Astrocyte (in vitro differentiated cells and primary cell): Measurements from ENCODE around the gene CSRP2. TPM values are rescaled to one million over a fixed set of nuclear protein-coding genes. Genes with fewer than 3 reads are reported as not detected.
A peak's percentile ranks its signal among the peaks of the same experiment; 100 is the strongest.

Source experiments
- DNase-seq: peaks from one replicate; pipeline ENCODE4 v3.0.0-alpha.2; 2010; ENCODE audit warnings: low read depth
- FAIRE-seq: peaks from 2 replicates; lab custom pipeline; 2011; peaks lifted over from hg19 to GRCh38; lab: Jason Lieb, UNC
- H2AFZ ChIP-seq: 2 replicates; pipeline ENCODE4 v1.6.0; 2012; ENCODE audit warnings: low read depth, low read length, inconsistent platforms
- H3K27ac ChIP-seq: 2 replicates; pipeline ENCODE4 v1.5.1; 2011; ENCODE audit warnings: low read depth, low read length, inconsistent platforms
- H3K27me3 ChIP-seq: 2 replicates; pipeline ENCODE4 v1.6.0; 2011; ENCODE audit warnings: low read length, inconsistent platforms; ENCODE audit not compliant: insufficient read depth
- H3K36me3 ChIP-seq: 2 replicates; pipeline ENCODE4 v1.5.1; 2011; ENCODE audit warnings: low read length, inconsistent platforms; ENCODE audit not compliant: insufficient read depth
- H3K4me1 ChIP-seq: 2 replicates; pipeline ENCODE4 v1.5.1; 2011; ENCODE audit warnings: low read length, inconsistent platforms; ENCODE audit not compliant: insufficient read depth
- H3K4me2 ChIP-seq: 2 replicates; pipeline ENCODE4 v1.6.0; 2012; ENCODE audit warnings: low read length, inconsistent platforms
- H3K4me3 ChIP-seq: 2 replicates; pipeline ENCODE4 v1.5.1; 2011; ENCODE audit warnings: low read depth, mild to moderate bottlenecking, low read length, inconsistent platforms; ENCODE audit not compliant: insufficient read depth
- H3K79me2 ChIP-seq: 2 replicates; pipeline ENCODE4 v1.6.0; 2012; ENCODE audit warnings: mild to moderate bottlenecking, low read length, inconsistent platforms; ENCODE audit not compliant: insufficient read depth
- H3K9ac ChIP-seq: 2 replicates; pipeline ENCODE4 v1.6.0; 2012; ENCODE audit warnings: mild to moderate bottlenecking, low read length, inconsistent platforms
- H3K9me3 ChIP-seq: 2 replicates; pipeline ENCODE4 v1.5.1; 2012; ENCODE audit warnings: low read depth, mild to moderate bottlenecking, low read length, inconsistent platforms; ENCODE audit not compliant: insufficient read depth
- H4K20me1 ChIP-seq: 2 replicates; pipeline ENCODE4 v1.6.0; 2012; ENCODE audit warnings: low read length, inconsistent platforms; ENCODE audit not compliant: insufficient read depth
- H3K27ac Mint-ChIP-seq: one replicate; pipeline ENCODE4 v1.8.0; 2021; ENCODE audit warnings: mild to moderate bottlenecking, mixed read lengths; ENCODE audit not compliant: unreplicated experiment
- H3K27me3 Mint-ChIP-seq: one replicate; pipeline ENCODE4 v1.8.0; 2021; ENCODE audit warnings: low read depth, mixed read lengths; ENCODE audit not compliant: unreplicated experiment
- H3K36me3 Mint-ChIP-seq: one replicate; pipeline ENCODE4 v1.8.0; 2021; ENCODE audit warnings: low read depth, mixed read lengths; ENCODE audit not compliant: unreplicated experiment
- H3K4me1 Mint-ChIP-seq: one replicate; pipeline ENCODE4 v1.8.0; 2021; ENCODE audit warnings: low read depth, mixed read lengths; ENCODE audit not compliant: unreplicated experiment
- H3K4me3 Mint-ChIP-seq: one replicate; pipeline ENCODE4 v1.8.0; 2021; ENCODE audit warnings: mild to moderate bottlenecking, moderate library complexity, mixed read lengths; ENCODE audit not compliant: unreplicated experiment
- H3K9me3 Mint-ChIP-seq: one replicate; pipeline ENCODE4 v1.8.0; 2021; ENCODE audit warnings: mild to moderate bottlenecking, mixed read lengths; ENCODE audit not compliant: unreplicated experiment
- CTCF ChIP-seq: IDR thresholded peaks from 2 replicates; pipeline ENCODE4 v1.5.1; 2011; ENCODE audit warnings: low read depth, mild to moderate bottlenecking, inconsistent platforms, low read length, moderate library complexity; ENCODE audit not compliant: insufficient read depth
- EZH2 ChIP-seq: IDR thresholded peaks from 2 replicates; pipeline ENCODE4 v1.6.1; 2012; ENCODE audit warnings: mild to moderate bottlenecking, low read length, inconsistent platforms; ENCODE audit not compliant: insufficient read depth
- total RNA-seq: library from RNA; stranded (reverse); gene quantifications from 2 replicates; pipeline ENCODE4 v1.2.1, GENCODE V29; 2021

Gene CSRP2
- total RNA-seq, 1 donor from 2014 or later, result 265 TPM

GRCh38 chr12:76813972-76814371, 64.8 kb downstream of the CSRP2 start:
- Mint-ChIP-seq H3K9me3 (no peaks in the 10 kb centered on the region), H3K4me3 (no peak overlapping the region), H3K27me3 (no peaks in the 10 kb centered on the region), H3K27ac (no peak overlapping the region), H3K4me1 (peaks cover 6% of the 10 kb centered on the region), H3K36me3 (peaks cover 10% of the 10 kb centered on the region)
- no peaks in the 10 kb centered on the region for H3K79me2 ChIP-seq
- H3K27me3 ChIP-seq, result no peaks in the 10 kb centered on the region
- no peak for TF ChIP-seq CTCF
- FAIRE-seq (no peak), DNase-seq (no peak)
- no peak overlapping the region for H3K27ac ChIP-seq
- no peak overlapping the region for H3K9ac ChIP-seq
- peaks cover 3% of the 10 kb centered on the region for H4K20me1 ChIP-seq
- H3K4me3 ChIP-seq, result no peak overlapping the region
- peaks cover 27% of the 10 kb centered on the region for H3K36me3 ChIP-seq
- H3K4me2 ChIP-seq, result no peak overlapping the region
- H2AFZ ChIP-seq, result no peak overlapping the region
- no peaks in the 10 kb centered on the region for H3K4me1 ChIP-seq
- H3K9me3 ChIP-seq, result no peaks in the 10 kb centered on the region

GRCh38 chr12:76813265-76813664, 65.6 kb downstream of the CSRP2 start:
- H3K27me3 ChIP-seq, result no peaks in the 10 kb centered on the region
- H4K20me1 ChIP-seq, result peaks cover 3% of the 10 kb centered on the region
- Mint-ChIP-seq H3K36me3 (peaks cover 10% of the 10 kb centered on the region), H3K27ac (no peak overlapping the region), H3K27me3 (no peaks in the 10 kb centered on the region), H3K4me3 (no peak overlapping the region), H3K9me3 (no peaks in the 10 kb centered on the region), H3K4me1 (peaks cover 6% of the 10 kb centered on the region)
- H3K36me3 ChIP-seq, result peaks cover 27% of the 10 kb centered on the region
- no peak overlapping the region for H2AFZ ChIP-seq
- no peak overlapping the region for H3K4me3 ChIP-seq
- H3K4me2 ChIP-seq, result no peak overlapping the region
- H3K27ac ChIP-seq, result no peak overlapping the region
- H3K9ac ChIP-seq, result no peak overlapping the region
- DNase-seq, result peak; percentile 22
- FAIRE-seq, result no peak
- TF ChIP-seq EZH2 (no peak), CTCF (no peak)
- H3K4me1 ChIP-seq, result no peaks in the 10 kb centered on the region
- no peaks in the 10 kb centered on the region for H3K79me2 ChIP-seq
- no peaks in the 10 kb centered on the region for H3K9me3 ChIP-seq

GRCh38 chr12:76811976-76812375, 66.8 kb downstream of the CSRP2 start:
- no peaks in the 10 kb centered on the region for H3K9me3 ChIP-seq
- peaks cover 3% of the 10 kb centered on the region for H4K20me1 ChIP-seq
- no peaks in the 10 kb centered on the region for H3K79me2 ChIP-seq
- no peak overlapping the region for H2AFZ ChIP-seq
- H3K4me2 ChIP-seq, result no peak overlapping the region
- H3K36me3 ChIP-seq, result peaks cover 30% of the 10 kb centered on the region
- H3K9ac ChIP-seq, result no peak overlapping the region
- Mint-ChIP-seq H3K4me1 (peaks cover 6% of the 10 kb centered on the region), H3K27me3 (no peaks in the 10 kb centered on the region), H3K27ac (peak overlapping the region; percentile 83), H3K9me3 (no peaks in the 10 kb centered on the region), H3K4me3 (no peak overlapping the region), H3K36me3 (peaks cover 10% of the 10 kb centered on the region)
- H3K4me1 ChIP-seq, result no peaks in the 10 kb centered on the region
- no peak for DNase-seq
- FAIRE-seq, result no peak
- no peak overlapping the region for H3K4me3 ChIP-seq
- no peak for TF ChIP-seq EZH2
- no peak for TF ChIP-seq CTCF
- H3K27ac ChIP-seq, result no peak overlapping the region
- no peaks in the 10 kb centered on the region for H3K27me3 ChIP-seq
